Endometrial microvascular endothelial cells (primary cell): ENCODE measurements around the gene HTN3. TPM values are rescaled to one million over a fixed set of nuclear protein-coding genes. Genes with fewer than 3 reads are reported as not detected.

ENCODE experiments used
- in situ Hi-C: cut with HindIII; loops from 2 replicates; pipeline ENCODE4 v1.10.0; 2017; ENCODE audit warnings: low sequenced_read_pairs, low pct_unique_long_range_greater_than_20kb; ENCODE audit errors: inconsistent ontology term
- total RNA-seq: library from RNA; depleted of rRNA; stranded (reverse); fragments of >200 nt; gene quantifications from one replicate; pipeline ENCODE4 v1.2.3, GENCODE V29; 2015; ENCODE audit errors: inconsistent ontology term

HTN3 gene
- total RNA-seq, 1 donor from 2014 or later: not detected

GRCh38 chr4:70080205-70080604 is 51.9 kb downstream of the HTN3 start:
- in situ Hi-C loops: no loop called here

Other genes with a start within 250 kb of the HTN3 start
- 6.9 TPM for gene SULT1E1, start 168.3 kb upstream of the HTN3 start, total RNA-seq
- not detected for gene CSN1S1, start 97.4 kb upstream of the HTN3 start, total RNA-seq
- not detected for gene CSN2, start 62.7 kb upstream of the HTN3 start, total RNA-seq
- not detected for gene STATH, start 32.5 kb upstream of the HTN3 start, total RNA-seq
- gene HTN1, start 22.0 kb downstream of the HTN3 start, total RNA-seq: not detected
- not detected for gene PRR27, start 125.8 kb downstream of the HTN3 start, total RNA-seq
- not detected for gene ODAM, start 167.3 kb downstream of the HTN3 start, total RNA-seq
- not detected for gene FDCSP, start 197.7 kb downstream of the HTN3 start, total RNA-seq
- gene CSN3, start 214.1 kb downstream of the HTN3 start, total RNA-seq: not detected